LoVo (cell line): ENCODE measurements around the gene SBK2.
"Not testable (repeated sequence)": the region's sequence is repeated elsewhere in the genome, so short reads cannot be mapped to it uniquely, and the experiment has no call there.

Experiments used
- DNase-seq: peaks from one replicate; pipeline ENCODE4 v3.0.0-alpha.2; 2016; ENCODE audit warnings: low spot score

The SBK2 gene

GRCh38 chr19:55536951-55537740, at the start of gene SBK2:
TSS of gene SBK2 (minus strand) at chr19:55537133. CDS start at chr19:55536294, 839 bp downstream.
- no peak for DNase-seq

GRCh38 chr19:55585658-55586339, 48.9 kb upstream of the SBK2 start:
- no peak for DNase-seq

GRCh38 chr19:55584871-55585270, 47.9 kb upstream of the SBK2 start:
- DNase-seq, result no peak

- DNase-seq, result not testable (repeated sequence)
Measured at GRCh38 chr19:55583897-55584296, 47.0 kb upstream of the SBK2 start.

GRCh38 chr19:55582284-55582683, 45.4 kb upstream of the SBK2 start:
- DNase-seq, result not testable (repeated sequence)

GRCh38 chr19:55581823-55582223, 44.9 kb upstream of the SBK2 start:
- no peak for DNase-seq

- DNase-seq, result no peak
Measured at GRCh38 chr19:55581145-55581822, 44.4 kb upstream of the SBK2 start.

- peak; percentile 85 for DNase-seq
Measured at GRCh38 chr19:55580628-55581144, 43.8 kb upstream of the SBK2 start, which contains the start of gene ZNF579. TSS of gene ZNF579 (minus strand) at chr19:55580848. CDS start at chr19:55579639, 1,209 bp downstream.

GRCh38 chr19:55579766-55580621, 43.1 kb upstream of the SBK2 start:
- no peak for DNase-seq

GRCh38 chr19:55578761-55579747, 42.1 kb upstream of the SBK2 start:
- DNase-seq, result no peak

- DNase-seq, result no peak
Measured at GRCh38 chr19:55578031-55578760, 41.3 kb upstream of the SBK2 start.

GRCh38 chr19:55576746-55577145, 39.8 kb upstream of the SBK2 start:
- no peak for DNase-seq

- not testable (repeated sequence) for DNase-seq
Measured at GRCh38 chr19:55573929-55574328, 37.0 kb upstream of the SBK2 start.

- DNase-seq, result not testable (repeated sequence)
Measured at GRCh38 chr19:55569477-55569876, 32.5 kb upstream of the SBK2 start.

GRCh38 chr19:55567708-55568328, 30.9 kb upstream of the SBK2 start:
- DNase-seq, result no peak

- no peak for DNase-seq
Measured at GRCh38 chr19:55566823-55567222, 29.9 kb upstream of the SBK2 start.

GRCh38 chr19:55563261-55563690, 26.3 kb upstream of the SBK2 start:
- DNase-seq, result no peak

- DNase-seq, result no peak
Measured at GRCh38 chr19:55559684-55560083, 22.8 kb upstream of the SBK2 start.

GRCh38 chr19:55554741-55555152, 17.8 kb upstream of the SBK2 start:
- no peak for DNase-seq
